SHP77 (cell line): ENCODE results near the gene EIF4E1B.
"Not testable (repeated sequence)": the region's sequence is repeated elsewhere in the genome, so short reads cannot be mapped to it uniquely, and the experiment has no call there.

Experiments used
- DNase-seq, 2 experiments: peaks; one replicate each; lab custom pipeline; 2025; lab: John Stamatoyannopoulos, UW

The EIF4E1B gene, protein sequence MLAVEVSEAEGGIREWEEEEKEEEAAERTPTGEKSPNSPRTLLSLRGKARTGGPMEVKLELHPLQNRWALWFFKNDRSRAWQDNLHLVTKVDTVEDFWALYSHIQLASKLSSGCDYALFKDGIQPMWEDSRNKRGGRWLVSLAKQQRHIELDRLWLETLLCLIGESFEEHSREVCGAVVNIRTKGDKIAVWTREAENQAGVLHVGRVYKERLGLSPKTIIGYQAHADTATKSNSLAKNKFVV

DNA sequence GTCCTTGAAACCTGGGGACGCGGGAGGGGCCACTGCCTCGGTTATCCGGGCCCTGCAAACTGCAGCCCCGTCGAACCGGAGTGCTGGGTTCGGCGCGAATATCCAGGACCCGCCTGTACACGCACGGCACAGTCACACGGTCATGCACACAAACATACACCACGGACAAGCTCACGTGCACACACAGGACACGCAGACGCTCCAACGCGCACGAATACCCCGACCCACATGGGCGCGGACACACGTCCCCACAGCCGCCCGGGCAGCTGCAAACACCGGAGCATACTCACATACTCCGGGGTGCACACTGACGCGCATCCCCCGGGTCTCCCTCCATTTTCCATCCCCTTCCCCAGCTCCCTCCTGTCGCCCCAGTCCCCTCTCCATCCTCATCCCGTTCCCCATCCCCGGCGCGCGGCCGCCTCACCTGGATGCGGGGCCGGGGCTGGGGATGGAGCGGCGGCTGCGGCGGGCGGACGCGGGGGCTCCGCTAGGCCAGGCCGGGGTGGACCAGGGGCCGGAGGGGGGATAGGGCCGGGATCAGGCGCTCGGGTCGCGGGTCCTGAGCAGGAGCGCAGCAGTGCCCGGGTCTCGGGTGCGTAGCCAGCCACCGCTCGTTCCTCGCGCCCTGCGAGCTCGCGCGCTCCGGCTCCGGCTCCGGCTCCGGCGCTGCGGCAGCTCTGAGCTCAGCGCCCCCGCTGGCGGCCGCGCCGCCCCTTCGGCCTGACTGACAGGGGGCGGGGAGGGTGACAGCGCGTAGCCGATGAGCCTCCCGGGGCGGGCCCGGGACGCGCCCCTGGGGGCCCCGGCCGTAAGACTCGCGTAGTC, at the start of gene EIF4E1B, which contains the start of gene SNCB:
TSS of gene EIF4E1B (plus strand) at position 823 of the 828 bp plus-strand sequence. CDS start 12,113 bp downstream, outside the sequence.
TSS of gene SNCB (minus strand) at position 682 of the 828 bp plus-strand sequence. CDS start 880 bp downstream, outside the sequence.
- DNase-seq: no peak

DNA sequence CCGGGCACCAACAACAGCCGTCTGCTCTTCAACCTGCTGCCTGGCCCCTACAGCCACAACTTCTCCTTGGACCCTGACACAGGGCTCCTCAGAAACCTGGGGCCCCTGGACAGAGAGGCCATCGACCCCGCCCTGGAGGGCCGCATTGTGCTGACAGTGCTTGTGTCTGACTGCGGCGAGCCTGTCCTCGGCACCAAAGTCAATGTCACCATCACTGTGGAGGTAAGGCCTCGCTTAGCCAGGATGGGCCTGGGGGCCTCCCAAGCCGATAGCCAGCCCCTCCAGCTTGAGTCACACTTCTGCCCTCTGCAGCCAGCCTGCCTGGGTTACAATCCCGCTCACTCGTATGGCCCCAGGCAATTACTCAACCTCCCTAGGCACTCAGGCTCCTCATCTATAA, 49.1 kb upstream of the EIF4E1B start:
- DNase-seq: no peak

DNA sequence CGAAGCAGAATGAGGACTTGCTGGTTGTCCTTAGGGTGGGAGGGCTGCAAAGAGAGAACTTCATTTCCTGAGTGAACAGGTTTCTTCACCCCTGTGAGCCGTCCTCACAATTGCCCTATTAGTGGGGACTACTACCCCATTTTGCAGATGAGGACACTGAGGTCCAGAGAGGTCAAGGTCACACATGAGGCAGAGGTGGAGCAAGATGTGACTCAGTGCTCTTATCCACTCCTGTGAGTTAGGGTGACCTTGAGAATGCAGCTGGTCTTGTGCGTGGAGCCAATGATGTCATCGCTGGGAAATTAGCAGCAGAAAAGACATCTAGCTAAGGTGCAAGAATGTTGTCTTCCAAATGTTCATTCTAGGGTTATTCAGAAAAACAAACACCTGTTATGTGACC, 47.4 kb upstream of the EIF4E1B start:
- DNase-seq: no peak

DNA sequence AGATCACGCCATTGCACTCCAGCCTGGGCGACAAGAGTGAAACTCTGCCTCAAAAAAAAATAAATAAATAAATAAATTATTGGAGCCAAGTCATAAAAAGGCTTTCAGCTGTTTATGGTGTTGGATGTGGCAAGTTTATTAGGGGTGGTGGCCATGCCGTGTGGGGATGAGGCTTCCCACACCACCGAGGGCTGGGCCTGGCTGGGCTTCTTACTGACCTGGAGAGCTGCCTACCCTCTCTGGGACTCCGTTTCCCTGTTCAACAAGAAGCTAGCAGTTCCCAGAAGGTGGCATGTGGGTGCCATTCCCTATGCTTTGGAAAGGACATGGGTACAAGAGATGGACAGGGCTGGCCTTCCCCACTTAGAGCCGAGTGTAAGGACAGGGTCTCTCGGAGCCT, 43.1 kb upstream of the EIF4E1B start:
- no peak for DNase-seq

DNA sequence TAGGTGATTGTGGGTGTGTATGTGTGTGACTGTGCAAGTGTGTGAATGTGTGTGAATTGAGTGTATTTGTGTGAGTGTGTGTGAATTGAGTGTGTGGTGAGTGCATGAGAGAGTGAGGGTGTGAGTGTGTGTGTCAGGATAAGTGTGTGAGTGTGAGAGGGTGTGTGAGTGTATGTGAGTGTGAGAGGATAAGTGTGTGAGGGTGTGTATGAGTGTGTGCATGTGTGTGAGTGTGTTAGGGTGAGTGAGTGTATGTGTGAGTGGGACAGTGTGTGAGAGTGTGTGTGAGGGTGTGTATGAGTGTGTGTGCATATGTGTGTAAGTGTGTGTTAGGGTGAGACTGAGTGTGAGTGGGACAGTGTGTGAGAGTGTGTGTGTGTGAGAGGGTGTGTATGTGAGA, 42.2 kb upstream of the EIF4E1B start:
- DNase-seq: no peak

DNA sequence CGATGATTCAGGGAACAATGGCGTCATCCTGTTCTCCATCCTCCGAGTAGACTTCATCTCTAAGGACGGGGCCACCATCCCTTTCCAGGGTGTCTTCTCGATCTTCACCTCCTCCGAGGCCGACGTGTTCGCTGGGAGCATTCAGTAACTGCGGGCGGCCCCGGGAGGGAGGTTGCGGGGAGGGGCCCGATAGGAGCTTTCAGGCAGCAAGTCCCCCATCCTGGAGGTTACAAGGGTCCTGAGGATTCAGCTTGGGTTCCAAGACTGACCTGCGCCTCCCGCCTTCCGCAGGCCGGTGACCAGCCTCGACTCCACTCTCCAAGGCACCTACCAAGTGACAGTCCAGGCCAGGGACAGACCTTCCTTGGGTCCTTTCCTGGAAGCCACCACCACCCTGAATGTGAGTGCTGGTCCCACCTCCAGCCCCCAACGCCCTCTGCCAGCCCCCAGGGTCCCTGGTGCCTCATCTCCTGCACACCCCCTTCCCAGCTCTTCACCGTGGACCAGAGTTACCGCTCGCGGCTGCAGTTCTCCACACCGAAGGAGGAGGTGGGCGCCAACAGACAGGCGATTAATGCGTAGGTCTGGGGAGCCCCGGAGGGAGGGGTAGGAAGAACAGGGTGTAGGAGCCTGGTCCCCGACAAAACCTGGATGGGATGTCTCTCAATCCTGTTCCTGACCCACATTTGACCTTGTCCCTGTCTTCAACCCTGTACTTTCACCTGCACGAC, 41.3 kb upstream of the EIF4E1B start:
- no peak for DNase-seq

DNA sequence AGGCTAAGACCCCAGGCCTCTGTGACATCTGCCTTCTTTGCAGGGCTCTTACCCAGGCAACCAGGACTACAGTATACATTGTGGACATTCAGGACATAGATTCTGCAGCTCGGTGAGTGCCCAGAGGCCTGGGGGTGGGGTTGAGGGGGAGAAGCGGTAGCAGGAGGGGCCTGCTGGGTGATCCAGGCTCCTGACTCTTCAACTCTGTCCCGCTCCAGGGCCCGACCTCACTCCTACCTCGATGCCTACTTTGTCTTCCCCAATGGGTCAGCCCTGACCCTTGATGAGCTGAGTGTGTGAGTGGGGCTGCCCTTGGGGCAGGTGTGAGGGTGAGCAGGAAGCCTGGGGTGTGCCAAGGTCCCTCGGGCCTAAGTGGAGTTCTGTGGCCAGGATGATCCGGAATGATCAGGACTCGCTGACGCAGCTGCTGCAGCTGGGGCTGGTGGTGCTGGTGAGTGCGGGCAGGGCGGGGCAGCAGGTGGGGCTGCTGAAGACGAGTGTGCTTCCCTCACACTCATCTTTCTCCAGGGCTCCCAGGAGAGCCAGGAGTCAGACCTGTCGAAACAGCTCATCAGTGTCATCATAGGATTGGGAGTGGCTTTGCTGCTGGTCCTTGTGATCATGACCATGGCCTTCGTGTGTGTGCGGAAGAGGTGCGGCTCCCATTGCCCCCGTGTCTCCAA, 40.3 kb upstream of the EIF4E1B start:
- DNase-seq: peak; percentile 29 to 67

DNA sequence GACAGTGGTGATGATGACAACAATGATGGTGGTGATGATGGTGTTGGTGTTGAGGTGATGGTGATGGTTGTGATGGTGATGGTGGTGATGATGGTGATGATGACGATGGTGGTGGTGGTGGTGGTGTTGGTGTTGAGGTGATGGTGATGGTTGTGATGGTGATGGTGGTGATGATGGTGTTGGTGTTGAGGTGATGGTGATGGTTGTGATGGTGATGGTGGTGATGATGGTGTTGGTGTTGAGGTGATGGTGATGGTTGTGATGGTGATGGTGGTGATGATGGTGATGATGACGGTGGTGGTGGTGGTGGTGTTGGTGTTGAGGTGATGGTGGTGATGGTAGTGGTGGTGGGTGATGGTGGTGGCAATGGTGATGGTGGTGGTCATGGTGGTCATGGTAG, 38.8 kb upstream of the EIF4E1B start:
- DNase-seq: not testable (repeated sequence)

DNA sequence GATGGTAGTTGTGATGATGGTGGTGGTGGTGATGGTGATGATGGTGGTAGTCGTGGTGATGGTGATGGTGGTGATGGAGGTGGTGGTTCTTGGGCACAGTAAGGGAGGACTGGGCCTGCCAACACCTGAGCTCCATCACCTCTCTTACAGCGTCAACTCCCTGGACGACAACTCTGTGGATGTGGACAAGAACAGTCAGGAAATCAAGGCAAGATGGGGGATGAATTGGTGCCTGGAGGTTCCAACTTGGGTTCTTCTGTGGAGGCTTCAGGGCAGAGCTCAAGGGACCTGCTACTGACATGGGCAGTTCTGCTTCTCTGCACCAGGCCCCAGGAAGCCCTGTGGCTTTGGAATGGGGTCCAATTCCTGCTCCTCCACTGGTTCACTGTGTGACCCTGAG, 37.9 kb upstream of the EIF4E1B start:
- DNase-seq: no peak

DNA sequence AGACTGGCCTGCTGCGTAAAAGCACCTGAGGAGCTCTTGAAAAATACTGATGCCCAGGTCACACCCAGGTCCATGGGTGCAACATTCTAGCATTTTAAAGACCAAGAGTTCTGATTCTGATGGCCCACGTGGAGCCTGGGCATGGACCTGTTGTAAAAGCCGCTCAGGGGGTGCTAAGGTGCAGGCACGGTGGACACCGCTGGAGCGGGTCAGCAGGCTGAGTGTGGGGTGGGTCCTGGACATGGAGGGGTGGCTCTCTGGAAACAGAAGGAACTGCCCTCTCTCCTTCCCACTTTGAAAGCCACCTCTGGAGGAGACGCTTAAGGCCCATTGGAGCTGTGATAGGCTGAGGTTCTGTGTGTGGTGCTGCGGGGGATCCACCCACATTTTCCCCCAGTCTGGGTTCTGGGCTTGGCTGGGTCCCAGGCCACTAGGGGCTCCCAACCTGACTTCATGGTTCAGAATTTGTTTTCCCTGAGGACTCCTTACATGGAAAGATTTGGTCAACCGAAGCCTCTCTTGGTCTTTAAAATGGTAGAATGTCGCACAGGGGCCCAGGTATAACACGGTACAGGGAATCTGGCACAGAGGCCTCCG, 37.1 kb upstream of the EIF4E1B start:
- DNase-seq: no peak

DNA sequence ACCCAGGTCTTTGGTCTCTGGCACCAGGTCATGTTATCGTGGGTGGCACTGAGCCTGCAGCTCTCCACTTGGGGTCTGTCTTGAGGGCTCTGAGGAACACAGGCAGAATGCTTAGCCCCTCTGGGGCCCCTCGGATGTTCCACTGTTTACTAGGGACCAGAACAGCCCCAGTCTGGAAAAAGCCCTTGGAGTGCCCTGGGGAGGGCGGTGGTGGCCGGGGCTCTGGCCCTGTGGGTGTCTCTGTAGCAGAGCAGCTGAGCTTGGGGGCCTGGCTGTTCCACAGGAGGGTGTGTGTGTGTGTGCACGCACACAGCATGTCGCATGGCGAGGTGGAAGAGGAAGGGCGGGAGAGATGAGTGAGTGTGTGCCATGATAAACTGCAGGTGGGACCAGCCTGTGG, 35.9 kb upstream of the EIF4E1B start:
- no peak for DNase-seq

DNA sequence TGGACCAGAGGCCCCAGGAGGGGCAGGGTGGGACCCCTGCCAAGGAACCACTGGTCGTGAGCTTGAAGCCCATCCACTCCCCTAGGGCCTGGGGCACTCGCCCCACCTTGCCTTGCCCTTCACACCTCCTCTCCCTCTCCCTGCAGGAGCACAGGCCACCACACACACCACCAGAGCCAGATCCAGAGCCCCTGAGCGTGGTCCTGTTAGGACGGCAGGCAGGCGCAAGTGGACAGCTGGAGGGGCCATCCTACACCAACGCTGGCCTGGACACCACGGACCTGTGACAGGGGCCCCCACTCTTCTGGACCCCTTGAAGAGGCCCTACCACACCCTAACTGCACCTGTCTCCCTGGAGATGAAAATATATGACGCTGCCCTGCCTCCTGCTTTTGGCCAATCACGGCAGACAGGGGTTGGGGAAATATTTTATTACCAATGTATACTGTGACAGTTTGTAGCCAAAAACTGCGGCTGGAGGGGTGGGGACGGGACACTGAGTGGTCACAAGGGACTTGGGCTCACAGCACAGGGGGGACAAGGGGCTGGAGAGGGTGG, 35.0 kb upstream of the EIF4E1B start:
- no peak for DNase-seq

DNA sequence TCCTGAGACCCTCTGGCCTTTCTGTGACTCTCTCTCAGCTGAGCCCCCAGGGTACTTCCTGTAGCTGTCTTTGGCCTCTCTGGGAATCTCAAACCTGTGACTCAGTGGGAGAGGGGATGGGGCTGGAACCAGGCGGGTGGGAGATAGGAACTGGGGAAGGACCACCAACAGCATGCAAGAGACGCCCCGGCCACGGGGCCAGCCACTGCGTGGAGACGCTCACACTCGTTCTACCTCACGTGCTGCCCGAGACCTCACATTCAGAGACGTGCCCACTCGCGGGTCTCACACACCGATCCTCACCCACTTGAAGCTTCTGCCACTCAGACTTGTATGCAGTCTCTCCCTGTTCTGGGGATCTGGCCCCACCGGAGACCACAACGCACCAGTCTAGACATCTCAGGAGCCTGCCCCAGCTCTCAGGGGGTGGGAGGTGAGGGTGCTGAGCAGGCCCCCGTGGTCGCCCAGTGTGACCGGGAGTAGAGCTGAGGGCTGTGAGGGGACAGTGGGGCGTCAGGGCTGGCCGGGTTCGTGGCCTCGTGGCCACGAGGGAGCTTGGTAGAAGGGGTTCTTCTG, 34.3 kb upstream of the EIF4E1B start:
- no peak for DNase-seq

DNA sequence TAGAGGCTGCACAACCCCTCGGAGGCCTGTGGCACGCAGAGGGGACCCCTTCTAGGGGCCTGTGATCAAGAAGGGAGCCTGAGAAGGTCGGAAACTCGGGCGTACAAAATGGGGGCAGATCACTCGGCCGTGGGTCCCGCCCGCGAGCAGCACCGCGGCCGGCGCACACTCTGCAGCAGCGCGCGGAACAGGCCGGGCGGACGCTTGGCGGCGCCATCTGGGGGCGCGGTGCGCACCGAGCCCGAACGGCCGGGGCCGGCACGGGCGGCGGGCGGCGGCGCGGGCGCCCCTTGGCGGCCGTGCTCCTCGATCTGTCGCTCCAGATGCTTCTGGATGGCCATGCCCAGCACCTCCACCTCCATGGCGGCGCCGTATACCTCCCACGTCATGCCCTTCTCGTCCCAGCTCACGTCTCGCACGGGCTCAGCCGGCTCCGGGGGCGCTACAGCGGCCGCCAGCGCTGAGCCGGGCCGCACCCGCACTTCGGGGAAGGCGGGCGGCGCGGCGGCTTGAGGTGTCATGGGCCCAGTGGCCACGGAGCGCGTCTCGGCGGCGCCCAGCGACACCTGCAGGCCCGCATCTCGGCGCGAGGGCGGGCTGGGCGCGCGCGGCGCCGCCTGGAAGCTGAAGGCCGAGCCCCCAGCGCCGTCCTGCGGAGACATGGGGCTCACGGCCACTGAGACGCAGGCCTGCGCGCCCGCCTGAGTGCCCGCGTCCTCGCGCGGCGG, 33.6 kb upstream of the EIF4E1B start:
- DNase-seq: no peak

DNA sequence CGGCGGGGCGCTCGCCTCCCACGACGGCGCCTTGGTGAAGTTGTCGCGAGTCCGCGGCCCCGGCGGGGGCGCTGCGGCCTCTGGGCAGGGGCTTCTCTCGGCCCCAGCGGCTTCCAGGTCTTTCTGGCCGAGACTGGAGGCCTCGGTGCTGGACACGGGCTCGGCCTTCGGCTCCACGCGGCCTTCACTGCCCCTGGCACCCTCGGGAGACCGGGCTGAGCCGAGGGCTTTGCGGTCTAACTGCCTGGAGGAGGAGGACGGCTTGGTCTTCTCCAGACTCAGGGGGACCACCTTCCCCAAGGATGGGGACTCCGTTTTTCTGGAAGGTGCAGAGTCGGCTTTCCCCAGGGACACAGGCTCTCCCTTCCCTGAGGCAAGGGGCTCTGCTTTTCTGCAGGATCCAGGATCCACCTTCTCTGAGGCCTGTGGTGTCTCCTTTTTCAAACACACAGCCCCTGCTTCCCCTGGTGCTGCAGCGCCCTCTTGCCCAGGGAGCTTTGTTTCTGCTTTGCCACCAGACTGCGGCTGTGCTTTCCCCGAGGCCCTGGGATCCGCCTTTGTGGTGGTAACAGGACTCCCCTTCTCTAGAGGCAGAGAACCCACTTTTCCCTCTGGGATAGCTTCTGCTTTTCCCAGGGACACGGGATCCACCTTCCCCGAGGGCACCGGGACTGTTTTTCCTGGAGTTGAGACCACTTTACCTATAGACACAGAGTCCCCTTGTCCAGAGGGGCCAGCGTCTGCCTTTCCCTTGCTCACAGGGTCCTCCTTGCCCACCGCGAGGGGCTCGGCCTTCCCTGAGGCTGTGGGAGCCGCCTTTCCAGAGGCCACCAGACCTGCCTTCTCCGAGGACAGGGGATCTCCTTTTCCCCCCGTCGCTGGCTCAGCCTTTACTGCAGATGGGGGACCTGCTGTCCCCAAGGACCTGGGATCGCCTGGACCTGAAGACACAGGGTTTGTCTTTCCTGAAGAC, 32.8 kb upstream of the EIF4E1B start:
- DNase-seq: no peak

DNA sequence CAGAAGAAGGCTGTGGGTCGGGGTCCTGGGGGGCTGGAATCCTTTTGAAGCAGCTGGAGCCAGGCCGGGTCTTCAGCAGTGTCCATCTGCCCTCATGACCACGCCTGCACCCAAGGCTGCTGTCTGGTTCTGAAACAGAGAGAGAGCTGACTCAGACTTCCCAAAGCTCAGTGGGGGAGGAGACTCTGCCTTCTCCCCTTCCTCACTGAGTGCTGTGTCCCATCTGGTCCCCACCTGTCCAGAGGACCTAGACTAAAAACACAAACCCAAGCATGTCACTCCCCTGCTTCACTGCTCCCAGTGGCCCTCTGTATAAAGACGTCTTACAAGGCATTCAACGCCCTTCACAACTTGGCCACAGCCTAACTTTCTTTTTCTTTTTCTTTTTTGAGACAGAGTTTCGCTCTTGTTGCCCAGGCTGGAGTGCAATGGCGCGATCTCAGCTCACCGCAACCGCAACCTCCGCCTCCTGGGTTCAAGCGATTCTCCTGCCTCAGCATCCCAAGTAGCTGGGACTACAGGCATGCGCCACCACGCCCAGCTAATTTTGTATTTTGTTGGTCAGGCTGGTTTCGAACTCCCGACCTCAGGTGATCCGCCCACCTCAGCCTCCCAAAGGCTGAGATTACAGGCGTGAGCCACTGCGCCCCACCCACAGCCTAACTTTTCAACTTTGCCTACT, 30.6 kb upstream of the EIF4E1B start:
- not testable (repeated sequence) for DNase-seq

DNA sequence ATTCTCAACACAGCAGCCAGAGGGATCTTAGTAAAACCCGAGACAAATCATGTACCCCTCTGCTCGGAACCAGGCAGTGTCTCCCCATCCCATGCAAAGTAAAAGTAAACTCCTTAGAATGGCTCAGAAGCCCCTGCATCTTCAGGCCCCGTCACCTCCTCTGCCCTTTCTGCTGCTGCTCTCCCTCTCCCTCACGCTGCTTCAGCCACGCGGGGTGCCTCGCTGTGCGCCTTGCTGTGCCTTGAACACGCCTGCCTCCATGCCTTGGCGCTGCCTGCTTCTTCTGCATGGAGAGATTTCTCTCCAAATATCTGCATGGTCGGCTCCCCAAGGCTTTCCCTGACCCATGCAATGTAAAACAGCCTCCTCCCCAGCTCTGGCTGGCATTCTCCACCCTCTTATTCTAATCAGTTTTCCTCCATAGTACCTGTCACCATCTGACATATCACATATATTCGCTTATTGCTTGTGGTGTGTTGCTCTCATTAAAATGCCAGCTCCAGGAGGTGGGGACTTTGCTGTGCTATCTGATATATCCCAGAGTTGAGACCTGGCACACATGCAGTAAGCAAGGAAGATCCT, 28.5 kb upstream of the EIF4E1B start:
- DNase-seq: no peak

DNA sequence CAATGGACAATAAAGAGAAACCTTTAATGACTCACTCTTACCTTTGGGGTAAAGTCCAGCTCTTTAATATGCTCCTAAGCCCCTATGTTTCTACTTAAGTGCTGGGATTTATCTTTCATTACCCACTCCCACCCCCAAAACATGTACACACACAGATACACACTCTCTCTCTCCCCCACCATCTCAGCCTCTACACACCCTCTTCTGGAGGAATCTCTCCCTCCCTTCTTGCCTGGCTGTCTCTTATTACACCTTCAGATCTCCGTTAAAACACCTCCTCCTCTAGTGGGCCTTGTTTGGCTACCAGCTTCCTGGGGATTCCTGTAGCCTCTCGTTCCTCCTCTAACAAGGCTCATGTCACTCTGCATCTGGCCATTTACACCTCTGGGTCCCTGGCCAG, 27.4 kb upstream of the EIF4E1B start:
- no peak for DNase-seq
